GM19043 (cell line): ENCODE results near the gene PRSS8.
"Not testable (repeated sequence)": the region's sequence is repeated elsewhere in the genome, so short reads cannot be mapped to it uniquely, and the experiment has no call there.

Experiments
- ATAC-seq: cut with Tn5 transposase; IDR thresholded peaks from one replicate; pipeline ENCODE4 v1.9.1; 2021; ENCODE audit warnings: low read depth; ENCODE audit not compliant: unreplicated experiment

PRSS8 gene

DNA sequence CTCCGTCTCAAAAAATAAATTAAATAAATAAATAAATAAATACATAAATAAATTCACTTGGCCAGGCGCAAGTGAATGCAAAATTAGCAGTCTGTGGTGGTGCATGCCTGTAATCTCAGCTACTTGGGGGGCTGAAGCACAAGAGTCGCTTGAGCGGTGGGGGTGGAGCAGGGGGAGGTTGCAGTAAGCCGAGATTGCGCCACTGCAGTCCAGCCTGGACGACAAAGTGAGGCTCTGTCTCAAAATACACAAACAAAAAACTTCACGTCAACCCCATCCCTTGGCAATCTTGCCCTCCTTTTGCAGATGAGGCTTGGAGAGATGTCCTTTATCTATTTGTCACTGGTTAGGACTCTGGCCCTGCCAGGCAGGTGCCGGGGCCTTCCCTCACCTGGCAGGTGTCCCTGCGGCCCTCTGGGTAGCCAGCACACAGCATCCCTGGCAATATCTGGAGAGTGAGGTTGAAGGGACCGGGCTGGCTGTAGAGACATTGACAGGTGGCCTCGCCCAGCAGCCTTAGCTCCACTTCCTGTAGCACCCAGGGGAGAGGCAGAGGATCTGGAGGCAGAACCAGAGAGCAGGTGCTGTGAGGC, 10.0 kb upstream of the PRSS8 start:
- no peak for ATAC-seq

DNA sequence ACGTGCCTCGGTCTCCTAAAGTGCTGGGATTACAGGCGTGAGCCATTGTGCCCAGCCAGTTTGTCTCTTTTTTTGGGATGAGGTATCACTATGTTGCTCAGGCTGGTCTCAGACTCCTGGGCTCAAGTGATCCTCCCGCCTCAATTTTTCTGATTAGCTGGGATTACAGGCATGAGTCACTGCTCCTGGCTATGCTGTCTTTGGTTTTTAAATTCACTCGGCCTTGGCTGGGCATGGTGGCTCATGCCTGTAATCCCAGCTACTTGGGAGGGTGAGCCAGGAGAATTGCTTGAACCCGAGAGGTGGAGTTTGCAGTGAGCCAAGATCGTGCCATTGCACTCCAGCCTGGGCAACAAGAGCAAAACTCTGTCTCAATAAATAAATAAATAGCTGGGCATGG, 8.9 kb upstream of the PRSS8 start:
- not testable (repeated sequence) for ATAC-seq

DNA sequence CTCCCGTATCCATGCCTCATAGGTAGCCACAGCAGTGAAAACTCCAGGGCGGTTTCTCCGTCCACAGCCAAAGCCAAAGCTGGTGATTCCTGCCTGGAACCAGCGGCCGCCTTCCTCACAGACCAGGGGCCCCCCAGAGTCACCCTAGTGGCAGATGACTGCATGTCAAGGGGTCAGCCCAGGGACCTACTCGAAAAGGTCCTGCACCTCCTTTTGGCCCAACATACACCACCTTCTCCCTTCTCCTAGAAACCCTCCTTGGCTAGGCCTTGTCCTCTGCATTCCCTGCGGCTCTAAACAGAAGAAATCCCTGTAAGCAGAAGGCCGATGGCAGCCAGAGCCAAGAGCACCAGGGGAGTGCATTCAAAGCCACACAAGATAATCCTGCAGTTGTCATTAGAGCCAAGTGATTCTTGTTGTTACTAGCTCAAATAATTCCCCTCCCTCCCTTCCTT, 8.2 kb upstream of the PRSS8 start:
- no peak for ATAC-seq

DNA sequence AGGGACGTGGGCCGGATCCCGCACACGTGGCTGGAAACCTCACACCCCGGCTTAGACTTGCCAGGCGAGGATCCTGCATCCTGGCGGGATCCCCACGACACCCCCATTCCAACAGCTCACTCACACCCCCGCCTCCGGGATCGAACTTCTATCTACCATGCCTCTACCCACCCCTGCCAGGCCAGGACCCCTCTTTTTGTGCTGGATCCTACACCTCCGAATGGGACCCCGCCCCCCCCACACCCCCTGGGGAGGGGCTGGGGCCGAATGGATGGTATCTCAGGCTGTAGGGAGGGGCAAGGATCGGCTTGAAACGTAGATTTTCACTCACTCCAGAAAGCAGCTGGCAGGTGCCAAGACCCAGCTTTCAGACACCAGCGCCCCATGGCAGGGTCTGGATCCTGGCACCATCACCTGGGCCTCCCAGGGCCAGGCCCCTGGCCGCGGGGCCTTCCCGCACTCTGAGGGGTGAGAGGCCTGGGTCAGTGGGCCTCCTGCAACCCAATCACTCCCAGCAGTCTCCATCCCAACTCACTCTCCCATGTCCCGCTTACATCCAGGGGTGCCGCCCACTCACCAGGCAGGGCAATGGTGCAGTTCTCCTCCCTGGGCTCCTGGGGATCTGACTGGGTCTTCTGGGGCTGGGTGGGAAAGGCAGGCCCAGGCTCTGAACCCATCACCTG, 7.6 kb upstream of the PRSS8 start:
- ATAC-seq: no peak

DNA sequence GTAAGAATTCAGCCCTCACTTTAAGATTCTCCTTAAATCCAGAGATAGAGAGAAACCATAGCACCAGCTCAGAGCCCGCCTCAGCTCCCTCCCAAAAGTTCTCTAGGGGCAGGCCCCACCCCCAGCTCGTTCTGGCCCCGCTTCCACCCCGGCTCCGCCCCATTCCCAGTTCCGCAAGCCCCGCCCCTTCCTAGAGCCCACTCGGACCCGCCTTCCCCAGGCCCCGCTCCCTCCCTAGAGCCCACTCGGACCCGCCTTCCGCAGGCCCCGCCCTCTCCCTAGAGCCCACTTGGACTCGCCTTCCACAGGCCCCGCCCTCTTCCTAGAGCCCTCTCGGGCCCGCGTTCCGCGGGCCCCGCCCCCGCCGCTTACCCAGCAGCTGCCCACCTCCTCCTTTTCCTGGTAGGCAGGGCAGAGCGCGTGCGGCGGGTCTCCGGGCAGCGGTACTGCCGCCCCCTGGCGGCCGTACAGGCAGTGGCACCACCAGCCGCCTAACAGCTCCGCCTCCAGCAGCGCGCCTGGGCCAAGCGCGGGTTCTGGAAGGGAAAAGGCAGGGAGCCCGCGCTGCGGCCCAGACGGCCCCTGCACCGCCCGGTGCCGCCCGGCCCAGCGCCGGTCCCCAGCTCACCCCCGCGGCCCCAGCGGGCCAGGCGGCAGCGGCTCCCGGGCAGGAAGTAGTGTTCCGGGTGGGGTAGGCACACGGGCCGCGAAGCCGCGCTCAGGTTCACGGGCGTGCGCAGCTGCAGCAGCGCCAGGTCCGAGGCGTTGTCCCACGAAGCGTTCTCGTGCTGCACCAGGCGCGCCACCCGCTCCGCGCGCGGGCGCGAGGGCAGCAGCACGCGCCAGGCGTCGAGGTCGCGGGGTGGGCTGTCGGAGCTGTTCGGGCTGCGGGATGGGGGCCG, 6.8 kb upstream of the PRSS8 start:
- ATAC-seq: peak; percentile 77

DNA sequence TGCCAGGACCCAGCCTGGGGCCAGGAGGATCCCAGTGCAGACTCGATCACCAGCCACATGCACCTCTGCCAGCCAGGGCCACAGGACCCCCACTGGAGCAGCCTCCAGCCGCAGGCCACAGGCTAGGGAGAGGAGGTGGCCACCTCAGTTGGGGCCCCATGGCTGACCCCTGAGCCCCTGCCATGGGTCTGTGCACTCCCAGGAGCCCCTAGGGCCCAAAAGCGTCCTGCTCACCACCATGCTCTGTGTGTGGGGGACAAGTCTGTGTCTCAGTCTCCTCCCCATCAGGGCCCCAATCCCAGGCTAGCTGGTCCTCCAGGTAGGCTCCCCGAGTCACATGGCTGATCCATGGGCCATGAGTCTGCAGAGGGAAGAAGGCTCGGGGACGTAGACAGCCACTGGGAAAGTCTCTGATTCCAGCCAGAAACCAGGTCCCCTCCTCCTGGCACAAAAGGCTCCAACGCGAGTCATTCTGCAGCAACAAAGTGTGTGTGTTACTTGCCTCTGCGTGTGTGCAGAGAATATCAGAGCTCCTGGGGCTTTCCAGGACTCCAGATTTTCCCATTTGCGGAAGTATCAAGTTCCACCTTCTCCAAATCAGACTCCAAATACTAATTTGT, 6.1 kb upstream of the PRSS8 start:
- no peak for ATAC-seq

DNA sequence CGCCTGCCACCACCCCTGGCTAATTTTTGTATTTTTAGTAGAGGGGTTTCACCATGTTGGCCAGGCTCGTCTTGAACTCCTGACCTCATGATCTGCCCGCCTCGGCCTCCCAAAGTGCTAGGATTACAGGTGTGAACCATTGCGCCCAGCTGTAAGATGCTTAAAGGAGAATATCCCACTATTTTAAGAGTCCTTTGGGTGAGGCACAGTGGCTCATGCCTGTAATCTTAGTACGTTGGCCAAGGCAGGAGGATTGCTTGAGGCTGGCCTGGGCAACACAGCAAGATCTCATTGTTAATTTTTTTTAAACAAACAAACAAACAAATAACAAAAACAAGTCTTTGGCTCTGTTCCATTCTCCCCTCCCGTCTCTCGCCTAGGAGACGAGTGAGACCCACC, 5.5 kb upstream of the PRSS8 start:
- ATAC-seq: not testable (repeated sequence)

DNA sequence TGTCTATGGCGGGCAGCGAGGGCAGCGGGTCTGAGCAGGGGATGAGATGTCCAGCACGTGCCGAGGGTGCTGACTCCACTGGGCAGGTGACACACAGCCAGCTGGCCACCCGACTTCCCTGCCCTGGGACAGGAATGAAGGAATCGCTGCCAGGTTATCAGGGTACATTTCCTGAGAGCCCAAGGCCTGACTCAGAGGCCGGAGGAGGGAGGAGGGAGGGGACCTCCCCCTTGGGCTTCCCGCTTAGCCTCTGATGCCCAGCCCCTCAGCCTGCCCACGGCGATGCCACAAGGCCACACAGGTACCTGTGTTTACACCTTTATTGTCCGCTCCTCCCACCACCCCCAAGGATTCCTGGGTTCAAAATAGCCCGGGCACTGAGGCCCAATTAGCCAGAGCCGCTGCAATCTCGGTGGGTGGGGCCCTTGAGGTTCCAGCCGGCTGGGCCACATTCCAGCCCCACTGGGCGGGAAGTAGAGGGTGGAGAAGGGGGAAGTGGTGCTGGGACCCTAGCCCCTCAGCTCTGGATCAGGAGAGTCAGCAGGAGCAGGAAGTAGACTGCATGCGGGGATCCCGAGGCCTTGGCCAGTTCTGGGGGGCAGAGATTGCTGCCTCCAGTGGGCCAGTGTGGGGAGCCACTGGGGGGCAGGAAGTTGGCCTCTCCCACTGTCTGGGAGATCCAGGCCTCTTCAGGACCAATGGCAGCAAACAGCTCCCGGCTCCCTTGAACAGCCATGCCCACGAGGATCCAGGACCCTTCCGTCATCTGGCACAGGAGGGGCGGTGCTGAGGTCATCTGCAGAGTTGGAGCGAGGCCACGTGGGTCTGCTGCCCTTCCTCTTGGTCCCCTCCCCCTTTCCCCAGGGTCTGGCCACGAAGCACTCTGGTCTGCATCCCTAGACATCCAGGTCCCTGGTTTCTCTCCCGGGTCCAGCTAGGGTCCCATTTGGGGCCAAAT, 3.4 kb upstream of the PRSS8 start:
- no peak for ATAC-seq

DNA sequence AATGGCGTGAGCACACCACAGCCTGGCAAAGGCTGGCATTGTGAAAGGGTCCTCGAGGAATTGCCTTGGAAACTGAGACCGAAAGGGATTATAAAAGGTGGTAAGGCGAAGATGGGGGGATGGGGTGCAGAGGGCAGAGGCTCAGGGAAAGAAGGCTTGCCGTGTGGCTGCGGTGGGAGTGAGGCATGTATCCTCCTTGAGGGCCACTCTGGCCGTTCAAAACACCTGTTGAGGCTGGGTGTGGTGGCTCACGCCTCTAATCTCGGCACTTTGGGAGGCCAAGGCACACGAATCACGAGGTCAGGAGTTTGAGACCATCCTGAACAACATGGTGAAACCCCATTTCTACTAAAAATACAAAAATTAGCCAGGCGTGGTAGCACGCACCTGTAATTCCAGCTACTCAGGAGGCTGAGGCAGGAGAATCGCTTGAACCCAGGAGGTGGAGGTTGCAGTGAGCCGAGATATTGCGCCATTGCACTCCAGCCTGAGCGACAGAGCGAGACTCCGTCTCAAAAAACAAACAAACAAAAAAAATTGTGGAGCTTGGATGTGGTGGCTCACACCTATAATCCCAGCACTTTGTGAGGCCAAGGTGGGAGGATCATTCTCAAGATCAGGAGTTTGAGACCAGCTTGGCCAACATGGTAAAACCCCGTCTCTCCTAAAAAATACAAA, 1.4 kb upstream of the PRSS8 start:
- not testable (repeated sequence) for ATAC-seq

DNA sequence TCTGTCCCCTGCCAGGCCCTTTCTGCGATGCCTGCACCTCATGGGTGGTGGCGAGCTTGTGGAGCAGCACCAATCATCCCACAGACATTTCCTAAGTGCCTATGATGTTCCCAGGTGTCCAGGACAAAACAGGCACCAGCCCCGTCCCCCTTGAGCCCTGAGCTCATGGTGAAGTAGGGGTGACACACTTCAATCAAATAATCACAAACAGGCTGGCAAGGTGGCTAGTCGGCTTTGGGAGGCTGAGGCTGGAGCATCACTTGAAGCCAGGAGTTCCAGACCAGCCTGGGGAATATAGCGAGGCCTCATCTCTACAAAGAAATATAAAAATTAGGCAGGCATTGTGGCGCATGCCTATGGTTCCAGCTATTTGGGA, 748 bp upstream of the PRSS8 start:
- no peak for ATAC-seq

DNA sequence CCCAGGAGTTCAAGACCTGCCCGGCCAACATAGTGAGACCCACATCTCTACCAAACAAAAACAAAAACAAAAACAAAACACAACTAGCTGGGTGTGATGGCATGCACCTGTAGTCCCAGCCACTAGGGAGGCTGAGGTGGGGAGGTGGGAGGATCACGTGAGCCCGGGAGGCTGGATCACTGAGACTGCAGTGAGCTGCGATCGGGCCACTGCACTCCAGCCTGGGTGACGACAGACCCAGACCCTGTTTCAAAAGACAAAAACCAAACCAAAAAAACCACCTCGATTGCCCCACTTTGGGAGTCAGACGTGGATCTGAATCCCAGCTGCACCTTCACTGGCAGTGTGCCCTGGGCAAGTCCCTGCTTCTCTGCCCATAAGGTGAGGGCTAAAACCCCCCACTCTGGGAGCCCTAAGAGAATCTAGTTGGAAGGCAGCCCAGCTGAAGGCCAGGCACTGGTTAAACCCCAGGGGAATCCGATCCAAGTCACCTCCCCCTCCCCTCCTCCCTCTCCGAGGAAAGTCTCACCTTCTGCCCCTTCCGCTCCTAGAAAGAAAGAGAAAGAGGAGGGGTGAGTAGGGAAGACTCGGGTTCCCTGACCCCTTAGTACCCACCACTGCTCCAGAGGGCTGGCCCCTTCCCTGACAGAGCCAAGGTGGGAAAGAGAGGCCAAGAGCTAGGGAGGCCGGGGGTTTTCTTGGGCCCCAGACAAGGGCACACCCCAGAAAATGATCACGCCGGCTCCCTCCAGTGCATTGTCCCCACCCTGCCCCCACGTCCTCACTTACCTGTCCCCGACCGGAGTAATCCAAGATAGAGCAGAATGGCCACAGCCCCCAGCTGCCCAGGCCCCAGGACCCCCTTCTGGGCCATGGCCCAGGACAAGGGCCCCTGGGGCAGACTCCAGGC, 647 bp downstream of the PRSS8 start:
- ATAC-seq: no peak

DNA sequence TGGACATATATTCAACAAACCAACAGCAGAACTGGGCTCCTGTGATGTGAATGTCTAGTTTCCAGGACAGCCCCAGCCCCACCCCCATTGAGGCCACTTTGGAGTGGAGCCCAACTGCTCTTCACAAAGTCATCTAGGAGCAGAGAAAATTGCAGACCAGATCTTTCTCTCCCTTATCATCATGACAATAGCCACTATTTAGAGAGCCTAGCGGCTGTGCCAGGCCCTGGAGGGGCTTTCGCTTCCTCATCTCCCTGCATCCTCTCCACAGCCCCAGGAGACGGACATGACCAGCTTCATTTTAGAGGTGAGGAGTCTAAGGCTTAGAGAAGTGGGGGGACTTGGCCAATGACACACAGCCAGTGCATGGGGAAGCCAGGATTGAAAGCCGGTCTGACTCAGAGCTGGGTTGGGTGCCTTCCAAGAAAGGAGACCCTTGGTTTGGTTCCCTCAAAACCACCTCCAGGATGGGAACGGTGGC, 1.4 kb downstream of the PRSS8 start:
- ATAC-seq: no peak

DNA sequence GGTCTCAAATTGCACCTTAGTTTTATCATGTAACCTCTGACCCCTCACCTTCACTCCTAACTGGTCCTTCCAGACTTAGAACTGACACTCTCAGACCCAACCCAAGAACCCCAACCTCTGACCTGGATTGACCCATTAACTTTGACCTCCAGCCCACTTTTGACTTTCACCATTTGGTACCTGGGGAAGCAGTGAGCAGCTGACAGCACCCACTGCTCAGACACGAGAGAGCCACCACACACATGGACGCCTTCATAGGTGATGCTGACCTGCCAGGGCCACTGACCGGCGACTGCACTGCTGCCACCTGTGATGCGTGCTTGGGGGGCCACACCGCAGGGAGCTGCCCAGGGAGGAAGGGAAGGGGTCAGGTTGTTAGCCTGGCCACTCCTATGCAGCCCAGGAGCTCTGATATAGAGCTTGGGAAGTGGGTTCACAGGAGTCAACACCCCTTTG, 2.5 kb downstream of the PRSS8 start:
- no peak for ATAC-seq

DNA sequence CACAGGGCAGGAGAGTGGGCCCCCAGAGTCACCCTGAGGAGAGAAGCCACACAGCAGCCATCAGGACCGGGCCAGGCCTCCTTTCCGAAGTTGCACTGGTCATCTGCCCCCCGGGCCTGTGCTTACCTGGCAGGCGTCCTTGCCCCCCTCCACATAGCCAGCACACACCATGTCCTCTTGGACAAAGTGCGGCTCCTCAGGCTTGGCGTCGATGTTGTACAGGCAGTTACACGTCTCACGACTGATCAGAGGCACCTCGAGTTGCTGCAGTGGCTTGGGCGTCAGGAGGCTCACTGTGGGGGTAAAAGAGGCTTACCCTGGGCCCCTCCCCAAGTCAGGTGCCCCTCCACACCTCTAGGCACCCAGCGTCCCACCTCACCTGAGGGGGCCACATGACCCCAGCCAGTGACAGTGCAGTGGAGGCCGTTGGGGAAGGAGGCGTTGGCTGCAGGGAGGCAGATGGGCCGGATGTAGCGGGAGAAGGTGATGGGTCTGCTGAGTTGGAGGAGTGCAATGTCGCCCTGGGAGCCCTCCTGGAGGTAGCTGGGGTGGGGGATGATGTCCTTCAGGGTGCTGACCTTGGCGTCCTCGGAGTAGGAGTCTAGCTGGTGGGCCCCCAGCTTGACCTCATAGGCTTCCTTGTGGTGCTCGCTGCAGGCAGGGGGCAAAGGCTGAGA, 3.1 kb downstream of the PRSS8 start:
- ATAC-seq: no peak

DNA sequence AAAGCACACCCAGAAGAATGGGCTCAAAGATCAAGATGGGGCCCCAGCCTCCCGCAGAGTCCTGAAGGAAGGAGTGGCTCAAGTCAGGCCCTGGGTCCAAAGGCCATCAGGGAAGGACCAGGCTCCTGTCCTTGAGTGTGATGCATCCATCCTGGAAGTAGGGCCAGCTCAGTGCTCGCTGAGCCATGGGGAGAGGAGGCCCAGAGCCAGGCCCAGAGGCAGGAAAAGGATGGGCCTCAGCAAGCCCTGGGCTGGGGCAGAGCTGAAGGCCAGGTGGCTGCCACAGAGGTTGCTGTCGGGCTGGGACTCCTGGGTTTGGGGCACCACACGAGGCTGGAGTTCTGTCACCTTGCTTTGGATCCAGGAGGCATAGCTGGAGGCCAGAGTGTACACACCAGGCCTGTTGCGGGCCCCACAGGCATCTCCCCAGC, 3.7 kb downstream of the PRSS8 start:
- no peak for ATAC-seq

DNA sequence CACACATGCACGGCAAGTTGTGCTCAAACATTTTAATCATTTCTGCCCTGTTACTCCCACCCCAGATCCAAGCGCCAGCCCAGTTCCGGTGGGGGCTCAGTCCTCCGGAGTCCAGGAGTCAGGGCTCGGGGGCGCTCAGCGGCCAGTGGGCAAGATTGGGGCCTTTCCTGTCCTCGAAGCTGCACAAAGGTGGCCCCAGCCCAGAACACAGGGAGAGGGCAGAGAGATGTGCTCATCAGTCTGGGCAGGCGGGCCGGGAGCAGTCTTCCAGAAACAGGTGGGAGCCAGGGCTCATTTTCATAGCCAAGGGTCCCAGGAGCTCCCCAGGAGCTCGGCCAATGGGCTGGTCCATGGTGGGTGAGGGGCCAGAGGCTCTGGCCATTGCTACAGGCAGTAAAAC, 4.1 kb downstream of the PRSS8 start:
- ATAC-seq: no peak

DNA sequence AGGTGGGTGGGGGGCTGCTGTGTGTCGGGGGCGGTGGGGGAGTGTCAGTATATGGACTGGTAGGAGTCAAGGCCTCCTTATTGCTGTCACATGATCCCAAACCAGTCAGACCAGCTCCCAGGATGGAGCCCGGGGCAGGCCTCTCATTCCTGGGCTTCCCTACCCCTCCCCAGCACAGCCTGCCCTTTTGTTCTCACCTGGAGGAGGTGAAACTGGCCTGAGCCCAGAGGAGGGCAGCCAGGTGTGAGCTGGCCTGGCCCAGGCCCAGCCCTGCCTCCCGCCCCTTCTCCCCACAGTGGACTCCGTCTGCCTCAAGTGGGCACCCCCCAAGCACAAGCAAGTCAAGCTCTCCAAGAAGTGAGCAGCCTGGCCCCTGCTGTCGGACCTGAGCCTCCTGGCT, 4.6 kb downstream of the PRSS8 start:
- no peak for ATAC-seq
